Muscle layer of duodenum (tissue), 2 donors: ENCODE results near the gene R3HDM2.
"Not testable (repeated sequence)": the region's sequence is repeated elsewhere in the genome, so short reads cannot be mapped to it uniquely, and the experiment has no call there.

Experiments
- H3K27ac ChIP-seq: one replicate; pipeline ENCODE4 v1.7.0; 2013; ENCODE audit warnings: mild to moderate bottlenecking, low read length
- H3K27me3 ChIP-seq: one replicate; pipeline ENCODE4 v1.7.0; 2013; ENCODE audit warnings: low read depth, mild to moderate bottlenecking, control low read depth, low read length
- H3K36me3 ChIP-seq, 2 donors: one replicate each; pipeline ENCODE4 v1.7.0; 2013; ENCODE audit warnings: low read length in 2 of 2, control low read depth in 1 of 2, mild to moderate bottlenecking in 1 of 2; ENCODE audit not compliant: insufficient read depth in 2 of 2, control insufficient read depth in 1 of 2
- H3K4me1 ChIP-seq, 2 donors: one replicate each; pipeline ENCODE4 v1.7.0; 2013; ENCODE audit warnings: low read length in 2 of 2, mild to moderate bottlenecking in 2 of 2, control low read depth in 1 of 2, moderate library complexity in 1 of 2; ENCODE audit not compliant: insufficient read depth in 2 of 2, control insufficient read depth in 1 of 2
- H3K4me3 ChIP-seq, 2 donors: one replicate each; pipeline ENCODE4 v1.7.0; 2013; ENCODE audit warnings: low read length in 2 of 2, low read depth in 1 of 2, mild to moderate bottlenecking in 1 of 2
- H3K9me3 ChIP-seq, 2 donors: one replicate each; pipeline ENCODE4 v1.7.0; 2013; ENCODE audit warnings: low read length in 2 of 2, control low read depth in 1 of 2, mild to moderate bottlenecking in 1 of 2; ENCODE audit not compliant: control insufficient read depth in 1 of 2
- donor health status: healthy.

The R3HDM2 gene

DNA sequence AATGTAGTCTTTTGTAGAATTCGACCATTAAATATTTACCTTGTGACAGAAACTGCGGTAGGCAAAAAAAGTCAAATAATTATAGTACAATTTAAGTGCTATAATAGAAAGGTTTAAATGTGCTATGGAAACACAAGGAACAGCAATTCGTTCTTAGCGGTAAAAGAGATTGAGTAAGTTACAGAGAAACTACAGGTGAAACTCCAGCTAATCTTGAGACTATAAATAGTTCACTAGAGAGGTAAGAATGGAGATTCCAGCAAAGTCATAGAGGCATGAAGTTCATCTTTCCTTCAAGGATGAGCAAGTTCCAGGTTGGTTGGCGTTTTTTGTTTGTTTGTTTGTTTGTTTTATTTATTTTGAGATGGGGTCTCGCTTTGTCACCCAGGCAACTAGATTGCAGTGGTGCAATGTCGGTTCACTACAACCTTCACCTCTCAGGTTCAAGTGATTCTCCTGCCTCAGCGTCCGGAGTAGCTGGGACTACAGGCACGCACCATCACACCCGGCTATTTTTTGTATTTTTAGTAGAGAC, 878 bp upstream of the R3HDM2 start:
- Histone ChIP-seq H3K4me1 (peaks cover 0 to 5% of the 10 kb centered on the region in 2 donors), H3K36me3 (no peaks in the 10 kb centered on the region), H3K4me3 (peak overlapping the region; percentile 56 to 79), H3K9me3 (no peaks in the 10 kb centered on the region), H3K27ac (peak overlapping the region; percentile 99), H3K27me3 (no peaks in the 10 kb centered on the region)

DNA sequence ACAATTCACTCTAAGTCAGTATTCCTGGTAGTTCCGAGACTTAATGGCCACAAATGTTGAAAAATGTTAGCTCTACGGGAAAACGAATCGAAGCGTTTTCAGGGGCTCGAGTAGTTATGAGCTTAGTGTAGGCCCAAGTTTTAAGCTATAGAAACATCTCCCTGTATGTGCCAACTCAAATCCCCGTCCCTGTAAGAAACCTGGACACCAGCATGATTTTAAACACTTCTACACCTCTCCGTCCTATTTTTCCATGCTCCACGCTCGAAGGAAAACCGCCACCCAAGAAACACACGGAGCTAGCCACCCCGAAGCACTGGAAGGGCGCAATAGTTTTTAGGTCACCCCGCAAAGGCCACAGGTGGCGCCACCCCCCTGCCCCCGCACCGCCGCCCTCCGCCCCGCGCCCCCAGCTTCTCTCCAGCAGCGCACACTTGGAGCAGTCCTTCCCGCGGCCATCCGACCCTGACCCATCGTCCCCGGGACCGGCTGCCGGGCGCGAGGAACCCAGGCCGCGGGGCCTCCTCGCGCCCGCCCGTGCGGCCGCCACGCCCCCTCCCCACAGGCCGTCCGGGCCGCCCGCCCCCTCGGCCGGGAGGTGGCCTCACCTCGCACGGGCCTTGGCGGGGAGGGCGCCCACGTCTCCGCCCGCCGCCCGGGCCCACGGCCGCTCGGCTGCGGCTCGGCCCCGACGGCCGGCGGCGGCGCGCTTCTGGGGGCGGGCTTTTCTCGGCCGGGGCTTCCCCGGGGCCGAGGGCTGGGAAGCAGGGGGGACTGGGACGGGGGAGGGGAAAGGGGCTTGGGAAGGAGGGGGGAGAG, 522 bp downstream of the R3HDM2 start:
- no peaks in the 10 kb centered on the region for H3K27me3 ChIP-seq
- H3K9me3 ChIP-seq = no peaks in the 10 kb centered on the region
- H3K4me1 ChIP-seq = peaks cover 0 to 5% of the 10 kb centered on the region in 2 donors
- H3K27ac ChIP-seq = peak overlapping the region; percentile 93
- no peaks in the 10 kb centered on the region for H3K36me3 ChIP-seq
- H3K4me3 ChIP-seq = peak overlapping the region; percentile 65 to 71

DNA sequence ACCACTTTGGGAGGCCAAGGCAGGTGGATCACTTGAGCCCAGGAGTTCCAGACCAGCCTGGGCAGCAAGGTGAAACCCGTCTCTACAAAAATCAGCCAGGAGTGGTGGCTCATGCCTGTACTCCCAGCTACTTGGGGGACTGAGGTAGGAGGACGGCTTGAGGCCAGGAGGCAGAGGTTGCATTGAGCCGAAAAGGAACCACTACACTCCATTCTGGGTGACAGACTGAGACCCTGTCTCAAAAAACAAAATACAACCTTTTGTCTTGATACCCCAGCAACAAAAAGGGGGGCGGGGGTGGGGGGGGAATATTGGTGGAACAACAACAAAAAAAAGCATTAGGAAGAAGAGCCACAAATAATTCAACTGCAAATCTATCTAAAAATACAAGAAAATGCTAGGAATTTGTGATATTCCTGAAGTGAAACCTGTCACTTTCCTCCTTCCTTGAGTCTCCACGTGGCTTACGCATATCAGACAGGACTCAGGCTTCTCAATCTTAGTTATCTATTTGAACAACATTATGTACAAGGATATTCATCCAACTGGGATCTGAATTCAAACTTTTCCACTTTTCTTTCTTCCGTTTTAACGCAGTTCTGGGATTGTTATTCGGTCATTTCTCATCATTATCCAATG, 1.3 kb downstream of the R3HDM2 start:
- peaks cover 0 to 5% of the 10 kb centered on the region in 2 donors for H3K4me1 ChIP-seq
- peak overlapping the region; percentile 65 to 71 for H3K4me3 ChIP-seq
- H3K27me3 ChIP-seq = no peaks in the 10 kb centered on the region
- H3K36me3 ChIP-seq = no peaks in the 10 kb centered on the region
- no peaks in the 10 kb centered on the region for H3K9me3 ChIP-seq
- H3K27ac ChIP-seq = peak overlapping the region; percentile 93

DNA sequence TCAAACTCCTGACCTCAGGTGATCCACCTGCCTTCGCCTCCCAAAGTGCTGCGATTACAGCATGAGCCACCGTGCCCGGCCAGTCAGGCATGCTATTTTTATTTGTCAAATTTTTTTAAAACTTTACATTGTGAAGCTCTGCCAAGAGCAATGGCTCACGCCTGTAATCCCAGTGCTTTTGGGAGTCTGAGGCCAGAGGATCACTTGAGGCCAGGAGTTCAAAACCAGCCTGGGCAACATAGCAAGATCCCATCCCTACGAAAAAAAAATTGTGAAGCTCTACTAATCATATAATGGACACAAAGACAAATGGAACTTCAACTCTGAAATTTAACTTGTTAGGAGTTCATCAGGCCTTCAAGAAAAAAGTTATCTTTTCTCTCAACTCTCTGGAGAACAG, 1.9 kb downstream of the R3HDM2 start:
- H3K4me1 ChIP-seq = peaks cover 0 to 5% of the 10 kb centered on the region in 2 donors
- H3K36me3 ChIP-seq = no peaks in the 10 kb centered on the region
- H3K27ac ChIP-seq = no peak overlapping the region
- H3K9me3 ChIP-seq = no peaks in the 10 kb centered on the region
- H3K4me3 ChIP-seq = no peak overlapping the region
- H3K27me3 ChIP-seq = no peaks in the 10 kb centered on the region

DNA sequence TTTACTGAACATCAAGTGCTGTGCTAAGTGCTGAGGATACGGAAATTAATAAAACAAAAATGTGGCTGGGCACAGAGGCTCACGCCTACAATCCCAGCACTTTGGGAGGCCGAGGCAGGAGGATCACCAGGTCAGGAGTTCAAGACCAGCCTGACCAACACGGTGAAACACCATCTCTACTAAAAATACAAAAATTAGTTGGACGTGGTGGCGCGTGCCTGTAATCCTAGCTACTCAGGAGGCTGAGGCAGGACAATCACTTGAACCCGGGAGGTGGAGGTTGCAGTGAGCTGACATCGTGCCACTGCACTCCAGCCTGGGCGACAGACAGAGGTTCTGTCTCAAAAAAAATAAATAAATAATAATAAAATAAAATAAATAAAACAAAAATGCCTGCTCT, 3.9 kb downstream of the R3HDM2 start:
- not testable (repeated sequence) for H3K27me3 ChIP-seq, H3K27ac ChIP-seq, H3K4me3 ChIP-seq, H3K9me3 ChIP-seq, H3K4me1 ChIP-seq, H3K36me3 ChIP-seq

DNA sequence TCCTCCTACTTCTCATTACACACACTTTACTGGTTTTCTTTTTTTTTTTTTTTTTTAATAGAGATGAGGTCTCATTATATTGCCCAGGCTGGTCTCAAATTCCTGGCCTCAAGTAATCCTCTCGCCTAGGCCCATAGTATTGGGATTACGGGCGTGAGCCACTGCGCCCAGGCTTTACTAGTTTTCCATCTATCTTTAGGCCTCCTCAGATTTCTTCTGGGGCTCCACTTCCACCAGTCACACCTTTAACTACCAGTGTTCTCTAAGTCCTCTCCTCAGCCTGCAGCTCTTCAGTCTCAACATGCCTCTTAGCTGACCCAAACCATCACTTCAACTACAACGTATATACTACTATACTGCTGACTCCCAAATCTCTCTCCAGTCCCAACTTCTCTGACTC, 10.4 kb downstream of the R3HDM2 start:
- Histone ChIP-seq H3K27me3 (no peaks in the 10 kb centered on the region), H3K9me3 (no peaks in the 10 kb centered on the region), H3K36me3 (peaks cover 0 to 10% of the 10 kb centered on the region in 2 donors), H3K4me1 (peaks cover 0 to 5% of the 10 kb centered on the region in 2 donors), H3K4me3 (no peak overlapping the region), H3K27ac (no peak overlapping the region)

DNA sequence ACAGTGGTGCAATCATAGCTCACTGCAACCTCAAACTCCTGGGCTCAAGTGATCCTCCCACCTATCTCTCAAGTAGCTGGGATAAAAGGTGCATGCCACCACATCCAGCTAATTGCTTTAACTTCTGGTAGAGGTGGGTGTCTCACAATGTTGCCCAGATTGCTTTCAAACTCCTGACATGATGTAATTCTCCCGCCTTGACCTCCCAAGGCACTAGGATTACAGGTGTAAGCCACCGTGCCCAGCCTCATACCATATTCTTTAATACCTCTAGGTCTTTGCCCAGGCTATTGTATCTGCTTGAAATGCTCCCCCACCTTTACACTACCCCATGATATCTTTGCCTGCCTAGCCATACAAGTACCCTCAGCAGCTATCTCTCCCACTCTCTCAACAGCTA, 11.3 kb downstream of the R3HDM2 start:
- peaks cover 0 to 5% of the 10 kb centered on the region in 2 donors for H3K4me1 ChIP-seq
- H3K4me3 ChIP-seq = no peak overlapping the region
- H3K27me3 ChIP-seq = no peaks in the 10 kb centered on the region
- H3K27ac ChIP-seq = no peak overlapping the region
- no peaks in the 10 kb centered on the region for H3K9me3 ChIP-seq
- peaks cover 0 to 10% of the 10 kb centered on the region in 2 donors for H3K36me3 ChIP-seq

DNA sequence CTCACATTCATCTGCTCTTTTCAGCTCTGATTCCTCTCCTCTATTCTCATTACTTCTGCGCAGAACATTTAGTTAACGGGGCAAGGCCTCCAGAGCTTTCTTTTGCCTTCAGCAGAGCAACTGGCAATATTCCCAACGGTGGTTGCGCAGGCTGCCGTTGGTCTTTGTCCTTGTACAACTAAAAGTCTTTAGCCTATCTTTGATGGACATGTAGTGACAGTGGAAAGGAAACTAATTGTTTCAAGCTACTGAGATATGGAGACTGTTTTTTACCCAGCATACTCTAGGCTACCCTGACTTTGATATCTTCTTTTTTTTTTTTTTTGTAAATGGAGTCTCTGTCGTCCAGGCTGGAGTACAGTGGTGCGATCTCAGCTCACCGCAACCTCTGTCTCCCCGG, 12.6 kb downstream of the R3HDM2 start:
- H3K9me3 ChIP-seq = no peaks in the 10 kb centered on the region
- no peak overlapping the region for H3K4me3 ChIP-seq
- no peaks in the 10 kb centered on the region for H3K27me3 ChIP-seq
- peaks cover 0 to 5% of the 10 kb centered on the region in 2 donors for H3K4me1 ChIP-seq
- H3K27ac ChIP-seq = no peak overlapping the region
- H3K36me3 ChIP-seq = peaks cover 0 to 10% of the 10 kb centered on the region in 2 donors

DNA sequence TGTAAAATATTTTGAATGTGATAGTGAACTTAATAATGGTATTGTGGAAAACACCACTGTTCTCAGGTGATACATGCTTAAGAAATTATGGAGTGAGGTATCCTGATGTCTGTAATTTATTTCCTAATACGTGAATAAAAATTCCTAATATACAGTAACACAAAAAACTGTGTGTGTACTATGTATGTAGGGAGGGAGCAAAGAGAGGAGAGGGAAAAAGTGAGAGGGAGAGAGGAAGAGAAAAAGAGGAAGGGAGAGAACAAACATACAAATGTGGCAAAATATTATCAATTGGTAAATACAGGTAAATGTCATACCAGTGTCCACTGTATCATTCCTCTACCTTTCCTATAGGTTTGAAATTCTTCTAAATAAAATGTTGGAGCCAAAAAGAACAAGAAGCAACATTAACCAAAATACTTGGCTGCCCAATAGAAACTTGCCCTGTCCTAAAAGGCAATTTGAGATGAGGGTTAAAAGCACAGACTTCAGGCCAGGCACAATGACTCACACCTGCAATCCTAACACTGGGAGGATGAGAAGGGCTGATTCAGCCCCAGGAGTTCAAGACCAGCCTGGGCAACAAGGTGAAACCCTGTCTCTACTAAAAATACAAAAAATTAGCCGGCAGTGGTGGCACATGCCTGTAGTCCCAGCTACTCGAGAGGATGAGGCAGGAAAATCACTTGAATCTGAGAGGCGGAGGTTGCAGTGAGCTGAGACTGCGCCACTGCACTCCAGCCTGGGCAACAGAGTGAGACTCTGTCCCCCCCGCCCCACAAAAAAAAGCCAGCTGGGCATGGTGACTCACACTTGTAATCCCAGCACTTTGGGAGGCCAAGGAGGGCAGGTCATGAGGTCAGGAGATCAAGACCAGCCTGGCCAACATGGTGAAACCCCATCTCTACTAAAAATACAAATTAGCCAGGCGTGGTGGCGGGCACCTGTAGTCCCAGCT, 14.5 kb downstream of the R3HDM2 start:
- no peak overlapping the region for H3K4me3 ChIP-seq
- peaks cover 0 to 5% of the 10 kb centered on the region in 2 donors for H3K4me1 ChIP-seq
- no peaks in the 10 kb centered on the region for H3K27me3 ChIP-seq
- no peak overlapping the region for H3K27ac ChIP-seq
- no peaks in the 10 kb centered on the region for H3K9me3 ChIP-seq
- no peaks in the 10 kb centered on the region for H3K36me3 ChIP-seq

DNA sequence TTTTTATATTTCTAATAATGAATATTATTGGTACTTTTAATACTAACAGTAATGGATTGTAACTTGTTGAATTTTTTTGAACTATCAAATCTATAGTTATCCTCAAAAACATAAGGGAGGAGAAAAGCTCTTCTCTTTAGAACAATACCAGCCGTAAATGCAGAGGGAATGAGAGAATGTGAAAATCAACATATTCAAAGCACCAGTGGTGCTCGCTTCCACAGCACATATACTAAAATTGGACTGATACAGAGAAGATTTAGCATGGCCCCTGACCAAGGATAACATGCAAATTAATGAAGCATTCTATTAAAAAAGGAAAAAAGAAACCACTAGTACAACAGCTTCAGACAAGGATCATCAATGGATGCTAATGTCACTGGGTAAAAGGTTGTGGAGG, 15.8 kb downstream of the R3HDM2 start:
- no peaks in the 10 kb centered on the region for H3K27me3 ChIP-seq
- no peak overlapping the region for H3K4me3 ChIP-seq
- no peaks in the 10 kb centered on the region for H3K36me3 ChIP-seq

DNA sequence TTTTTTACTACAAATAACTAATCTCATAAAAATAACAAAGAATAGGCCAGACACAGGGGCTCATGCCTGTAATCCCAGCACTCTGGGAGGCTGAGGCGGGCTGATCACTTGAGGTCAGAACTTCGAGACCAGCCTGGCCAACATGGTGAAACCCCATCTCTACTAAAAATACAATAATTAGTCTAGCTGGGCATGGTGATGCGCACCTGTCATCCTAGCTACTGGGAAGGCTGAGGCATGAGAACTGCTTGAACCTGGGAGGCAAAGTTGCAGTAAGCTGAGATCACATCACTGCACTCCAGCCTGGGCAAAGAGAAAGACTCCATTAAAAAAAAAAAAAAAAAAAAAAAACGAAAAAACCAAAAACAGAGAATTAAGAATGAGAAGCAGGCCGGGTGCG, 16.7 kb downstream of the R3HDM2 start:
- not testable (repeated sequence) for H3K4me1 ChIP-seq

More for the DNA sequence above, 15.8 kb downstream of the R3HDM2 start:
- Histone ChIP-seq H3K9me3 (no peaks in the 10 kb centered on the region), H3K27ac (no peak overlapping the region), H3K4me1 (peaks cover 0 to under 1% of the 10 kb centered on the region in 2 donors)

More for the DNA sequence above, 16.7 kb downstream of the R3HDM2 start:
- H3K9me3 ChIP-seq, H3K4me3 ChIP-seq, H3K36me3 ChIP-seq, H3K27me3 ChIP-seq, H3K27ac ChIP-seq: not testable (repeated sequence)
